ENCODE measurements around the gene ZNF575.
"Not testable (repeated sequence)": the region's sequence is repeated elsewhere in the genome, so short reads cannot be mapped to it uniquely, and the experiment has no call there.

Gene ZNF575

DNA sequence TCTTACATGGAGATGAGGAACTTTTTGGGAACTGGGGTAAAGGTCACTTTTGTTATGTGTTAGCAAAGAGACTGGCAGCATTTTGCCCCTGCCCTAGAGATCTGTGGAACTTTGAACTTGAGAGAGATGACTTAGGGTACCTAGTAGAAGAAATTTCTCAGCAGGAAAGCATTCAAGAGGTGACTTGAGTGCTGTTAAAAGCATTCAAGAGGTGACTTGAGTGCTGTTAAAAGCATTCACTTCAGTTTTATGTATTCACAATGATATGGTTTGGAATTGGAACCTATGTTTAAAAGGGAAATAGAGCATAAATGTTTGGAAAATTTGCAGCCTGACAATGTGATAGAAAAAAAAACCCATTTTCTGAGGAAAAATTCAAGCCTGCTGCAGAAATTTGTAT, 20.6 kb upstream of the ZNF575 start:
- DNase-seq, result not testable (repeated sequence)

DNA sequence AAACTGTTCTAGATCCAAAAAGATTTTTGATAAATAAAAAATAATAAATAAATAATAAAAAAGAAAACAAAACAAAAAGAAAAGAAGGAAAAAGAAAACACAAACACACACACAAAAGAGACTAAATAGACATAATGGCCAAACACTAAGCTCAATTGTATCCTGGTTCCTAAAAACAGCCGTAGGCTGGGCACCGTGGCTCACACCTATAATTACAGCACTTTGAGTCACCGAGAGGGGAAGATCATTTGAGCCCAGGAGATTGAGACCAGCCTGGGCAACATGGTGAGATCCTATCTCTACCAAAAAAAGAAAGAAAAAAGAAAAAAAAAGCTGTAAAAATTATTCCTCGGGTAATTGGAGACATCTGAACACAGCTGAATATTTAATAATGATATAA, 14.9 kb upstream of the ZNF575 start:
- DNase-seq, result no peak

DNA sequence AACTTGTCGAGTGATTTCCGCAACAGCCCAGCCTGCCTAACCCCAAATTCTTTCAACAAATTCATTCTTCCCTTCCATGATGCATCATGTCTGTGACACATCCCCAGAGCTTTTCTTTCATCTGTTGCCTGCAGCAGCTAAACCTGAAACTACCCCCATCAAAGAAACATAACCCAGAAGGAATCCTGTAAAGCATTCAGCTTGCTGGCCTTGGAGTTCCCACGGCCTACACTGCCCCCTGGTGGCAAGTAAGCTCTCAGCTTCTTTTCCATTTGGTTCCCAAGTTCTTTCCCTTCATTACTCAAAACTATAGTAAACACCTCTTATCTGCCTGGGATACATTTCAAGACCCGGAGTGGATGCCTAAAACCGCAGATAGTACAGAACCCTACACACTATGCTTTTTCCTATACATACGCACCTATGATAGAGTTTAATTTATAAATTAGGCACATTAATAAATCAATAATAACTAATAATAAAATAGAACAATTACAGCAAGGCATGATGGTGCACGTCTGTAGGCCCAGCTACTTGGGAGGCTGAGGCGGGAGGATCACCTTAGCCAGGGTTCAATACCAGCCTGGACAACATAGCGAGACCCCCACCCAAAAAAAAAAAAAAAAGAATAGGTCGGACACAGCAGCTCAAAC, 13.4 kb upstream of the ZNF575 start:
- peak; percentile 62 for DNase-seq

DNA sequence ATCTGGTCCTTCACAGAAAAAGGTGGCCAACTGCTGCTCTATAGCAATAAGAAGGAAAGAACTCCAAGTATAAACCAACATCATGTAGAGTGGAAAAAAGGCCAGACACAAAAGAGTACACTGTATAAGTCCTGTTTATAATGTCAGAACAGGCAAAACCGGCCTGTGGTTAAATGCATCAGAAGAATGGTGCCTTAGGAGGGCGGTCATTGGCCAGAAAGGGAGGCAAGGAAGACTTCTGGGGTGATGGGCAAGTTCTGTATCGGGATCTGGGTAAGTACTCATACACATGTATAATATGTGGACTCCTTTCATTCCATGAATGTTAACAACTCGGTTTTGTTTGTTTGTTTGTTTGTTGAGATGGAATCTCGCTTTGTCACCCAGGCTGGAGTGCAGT, 10.1 kb upstream of the ZNF575 start:
- DNase-seq, result no peak

DNA sequence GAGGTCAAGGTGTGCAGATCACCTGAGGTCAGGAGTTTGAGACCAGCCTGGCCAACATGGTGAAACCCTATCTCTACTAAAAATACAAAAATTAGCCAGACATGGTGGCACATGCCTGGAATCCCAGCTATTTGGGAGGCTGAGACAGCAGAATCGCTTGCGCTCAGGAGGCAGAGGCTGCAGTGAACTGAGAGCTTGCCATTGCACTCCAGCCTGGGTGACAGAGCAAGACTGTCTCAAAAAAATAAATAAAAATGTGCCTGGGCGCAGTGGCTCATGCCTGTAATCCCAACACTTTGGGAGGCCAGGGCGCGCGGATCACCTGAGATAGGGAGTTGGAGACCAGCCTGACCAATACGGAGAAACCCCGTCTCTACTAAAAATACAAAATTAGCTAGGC, 9.3 kb upstream of the ZNF575 start:
- not testable (repeated sequence) for DNase-seq

DNA sequence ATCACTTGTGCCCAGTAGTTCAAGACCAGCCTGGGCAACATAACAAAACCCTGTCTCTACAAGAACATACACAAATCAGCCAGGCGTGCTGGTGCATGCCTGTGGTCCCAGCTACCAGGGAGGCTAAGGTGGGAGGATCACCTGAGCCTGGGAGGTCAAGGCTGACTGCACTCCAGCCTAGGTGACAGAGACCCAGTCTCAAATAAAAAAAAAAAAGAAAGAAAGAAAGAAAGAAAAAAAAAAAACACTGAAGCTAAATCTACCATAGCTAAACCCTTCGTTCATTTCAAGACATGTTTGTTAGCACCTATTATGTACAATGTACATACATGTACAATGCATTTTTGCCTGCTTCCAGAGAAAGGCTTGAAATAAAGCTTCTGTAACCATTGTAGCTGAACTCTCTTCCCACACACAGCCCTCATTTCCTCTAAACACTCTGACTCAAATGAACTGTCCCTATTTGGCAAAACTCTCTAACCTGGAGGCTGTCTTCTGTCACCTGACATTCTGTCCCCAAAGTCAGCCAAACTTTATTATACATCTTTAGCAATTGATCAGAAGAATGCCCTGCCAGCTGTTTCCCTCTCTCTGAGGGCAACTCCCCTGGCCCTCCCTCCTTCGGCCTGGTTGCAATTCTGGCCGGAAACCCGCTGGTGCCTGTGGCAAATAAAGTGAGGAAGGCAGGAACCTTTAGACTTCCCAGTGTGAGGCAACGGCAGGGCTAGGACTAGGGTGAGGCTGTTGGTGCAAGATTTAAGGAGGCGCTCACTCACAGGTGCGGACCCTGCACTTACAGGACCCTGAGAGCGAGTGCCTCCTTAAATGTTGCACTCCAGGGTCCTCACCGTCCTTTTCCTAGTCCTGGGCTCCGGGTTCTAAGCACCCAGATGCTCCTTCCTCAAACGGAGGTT, 7.8 kb upstream of the ZNF575 start:
- DNase-seq, result no peak

DNA sequence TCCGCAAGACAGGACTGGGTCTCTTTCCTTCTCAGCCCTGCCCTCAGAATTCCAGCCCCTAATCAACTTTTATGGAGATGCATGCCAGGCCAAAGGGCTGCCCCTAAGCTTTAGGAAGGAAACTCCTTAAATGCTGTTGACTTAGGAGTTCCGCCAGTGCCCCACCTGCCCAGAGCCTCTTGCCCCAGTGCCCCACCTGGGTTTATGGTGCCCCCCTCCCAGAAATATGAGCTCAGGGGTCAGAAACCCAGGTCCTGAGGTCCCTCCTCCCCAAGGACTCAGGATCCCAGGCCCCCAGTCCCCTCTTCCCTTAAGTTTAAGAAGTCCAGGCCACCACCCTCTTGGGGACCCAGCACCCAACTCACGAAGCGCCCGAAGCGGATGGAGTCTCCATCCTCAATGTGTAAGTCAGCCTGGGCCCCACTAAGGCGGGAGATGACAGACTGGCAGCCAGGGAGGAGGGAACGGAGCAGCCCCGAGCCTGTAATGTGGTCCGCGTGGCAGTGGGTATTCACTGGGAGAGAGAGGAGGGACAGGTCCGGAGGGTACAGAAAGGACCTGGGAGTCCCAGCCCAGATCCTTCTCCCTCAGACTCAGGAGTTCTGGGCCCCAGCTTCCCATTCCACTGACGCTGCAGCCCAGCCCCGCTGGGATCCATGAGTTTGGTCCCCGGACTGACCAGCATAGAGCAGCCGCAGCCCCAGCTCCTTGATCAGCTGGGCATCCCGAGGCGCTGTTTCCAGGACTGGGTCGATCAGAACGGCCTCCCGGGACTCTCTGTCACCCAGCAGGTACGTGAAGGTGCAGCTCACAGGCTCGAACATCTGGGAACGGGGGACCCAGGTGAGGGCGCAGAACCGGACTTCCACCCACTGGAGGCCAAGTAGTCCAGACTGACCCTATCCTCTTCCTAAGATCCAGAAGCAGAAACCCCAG, 6.9 kb upstream of the ZNF575 start:
- no peak for DNase-seq

DNA sequence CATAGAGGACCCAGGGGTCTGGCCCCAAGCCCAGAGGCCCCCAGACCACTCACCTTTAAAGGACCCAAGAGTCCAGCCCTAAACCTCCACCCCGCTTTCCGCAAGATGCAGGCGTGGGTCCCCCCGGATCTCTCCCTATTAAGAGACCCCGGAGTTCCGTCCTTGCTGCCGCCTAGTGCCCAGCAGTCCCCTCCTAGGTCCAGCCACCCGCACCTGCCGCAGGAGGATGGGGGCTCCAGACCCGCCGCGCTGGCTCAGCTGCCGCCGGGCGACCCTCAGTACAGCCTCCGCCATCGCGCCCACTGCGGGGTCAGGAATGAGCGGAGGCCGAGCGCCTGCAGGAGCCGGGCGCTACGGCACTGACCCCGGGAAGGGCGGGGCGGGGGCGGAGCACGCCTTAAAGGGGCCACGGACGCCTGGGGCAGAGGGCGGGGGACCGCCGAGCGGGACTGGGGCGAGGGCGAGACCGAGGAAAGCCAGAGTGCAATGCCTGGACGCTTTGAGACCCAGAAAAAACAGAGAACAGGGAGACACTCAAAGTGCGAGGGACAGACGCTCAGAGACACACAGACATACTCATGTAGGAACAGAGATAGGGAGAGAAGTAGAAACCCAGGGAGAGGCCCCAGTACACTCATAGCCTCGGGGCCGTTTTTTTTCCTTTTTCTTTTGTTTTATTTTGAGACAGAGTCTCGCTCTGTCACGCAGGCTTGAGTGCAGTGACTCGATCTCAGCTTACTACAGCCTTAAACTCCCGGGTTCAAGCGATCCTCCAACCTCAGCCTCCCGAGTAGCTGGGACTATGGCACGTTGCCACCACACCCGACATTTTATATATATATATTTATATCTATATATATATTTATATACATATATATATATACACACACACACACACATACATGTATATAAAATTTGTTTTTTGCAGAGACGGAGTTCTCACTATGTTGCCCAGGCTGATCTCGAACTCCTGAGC, 5.8 kb upstream of the ZNF575 start, which contains the start of gene ETHE1:
ETHE1 (minus strand) TSS at position 318 of the 976 bp plus-strand sequence; CDS start at position 294, 24 bp downstream.
- peak; percentile 10 for DNase-seq

DNA sequence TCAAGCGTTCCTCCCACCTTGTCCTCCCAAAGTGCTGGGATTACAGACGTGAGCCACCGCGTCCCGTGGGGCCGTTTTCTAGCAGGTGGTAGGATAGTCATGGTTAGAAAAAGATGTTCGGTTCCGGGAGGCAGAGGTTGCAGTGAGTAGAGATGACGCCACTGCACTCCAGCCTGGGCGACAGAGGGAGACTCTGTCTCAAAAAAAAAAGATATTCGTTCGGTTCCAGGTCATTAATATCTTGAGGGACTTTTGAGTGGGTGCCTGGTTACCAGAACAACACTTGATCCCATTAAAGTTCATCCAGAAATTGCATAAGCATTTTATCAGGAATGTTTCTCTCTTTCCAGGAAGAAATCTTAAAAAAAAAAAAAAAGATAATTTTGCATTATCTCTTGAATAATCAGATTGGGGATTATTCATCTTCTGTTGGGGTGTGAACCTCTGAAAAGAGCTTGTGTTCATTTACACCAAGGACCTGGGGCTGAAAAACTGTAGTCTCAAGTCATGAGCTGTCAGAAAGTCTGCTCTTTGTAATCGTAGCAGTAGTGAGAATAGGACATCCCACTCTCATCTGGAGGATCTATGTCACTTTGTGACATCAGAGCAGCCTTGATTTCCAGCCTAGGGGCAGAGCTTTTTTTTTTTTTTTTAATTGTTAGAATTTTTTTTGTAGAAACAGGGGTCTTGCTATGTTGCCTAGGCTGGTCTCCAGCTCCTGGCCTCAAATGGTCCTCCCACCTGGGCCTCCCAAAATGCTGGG, 4.9 kb upstream of the ZNF575 start:
- no peak for DNase-seq

DNA sequence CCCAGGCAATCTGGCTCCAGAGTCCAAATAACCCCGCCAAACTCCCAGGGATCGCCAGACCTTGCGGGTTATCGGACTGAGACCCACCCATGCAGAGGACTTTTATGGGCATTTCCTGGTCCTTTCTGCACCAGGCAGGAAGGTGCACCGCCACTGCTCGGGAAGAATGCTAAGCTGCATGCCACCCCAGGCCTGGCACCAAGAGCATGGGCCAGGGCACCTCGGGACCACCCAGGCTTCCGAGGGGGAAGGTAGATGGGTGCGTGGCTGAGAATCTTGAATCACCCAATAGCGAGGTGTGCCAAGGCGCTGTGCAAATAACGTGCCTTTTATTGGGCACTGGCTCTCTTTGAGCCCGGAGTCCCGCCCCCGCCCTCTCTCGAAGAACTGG, 422 bp upstream of the ZNF575 start:
- DNase-seq, result no peak

DNA sequence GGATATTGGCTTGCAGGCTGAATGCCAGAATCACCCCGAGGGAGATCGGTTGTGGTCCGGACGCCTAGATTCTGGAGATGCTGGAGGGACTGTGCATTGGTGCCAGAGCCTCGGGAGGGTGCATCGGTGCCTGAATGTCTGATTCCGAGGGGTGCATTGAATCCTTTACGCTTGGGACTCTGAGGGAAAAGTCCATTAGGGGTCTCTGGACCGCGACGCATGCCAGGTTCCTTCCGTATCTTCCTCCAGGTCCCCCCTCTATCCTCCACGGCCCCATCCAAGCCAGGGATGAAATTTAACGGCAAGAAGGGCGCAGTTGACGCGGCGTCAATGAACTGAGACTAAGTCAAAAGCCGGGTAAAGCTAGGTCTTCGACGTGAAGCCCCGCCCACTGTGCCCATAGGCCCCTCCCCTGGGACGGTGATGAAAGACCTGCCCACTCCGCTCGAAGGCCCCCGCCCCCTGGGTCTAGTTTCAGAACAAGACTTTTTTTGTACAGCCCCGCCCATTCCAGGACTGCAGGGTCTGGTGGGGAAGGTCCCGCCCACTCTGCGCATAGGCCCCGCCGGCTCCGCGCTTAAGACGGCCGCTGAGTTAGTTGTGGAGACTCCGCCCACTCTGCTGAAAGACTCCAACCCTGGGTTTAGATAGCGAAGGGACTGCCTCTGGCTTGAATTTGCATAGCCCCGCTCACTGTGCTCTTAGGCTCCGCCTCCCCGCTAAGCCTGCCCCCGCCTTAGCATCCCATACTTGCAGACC, 737 bp downstream of the ZNF575 start:
- DNase-seq, result peak; percentile 100

DNA sequence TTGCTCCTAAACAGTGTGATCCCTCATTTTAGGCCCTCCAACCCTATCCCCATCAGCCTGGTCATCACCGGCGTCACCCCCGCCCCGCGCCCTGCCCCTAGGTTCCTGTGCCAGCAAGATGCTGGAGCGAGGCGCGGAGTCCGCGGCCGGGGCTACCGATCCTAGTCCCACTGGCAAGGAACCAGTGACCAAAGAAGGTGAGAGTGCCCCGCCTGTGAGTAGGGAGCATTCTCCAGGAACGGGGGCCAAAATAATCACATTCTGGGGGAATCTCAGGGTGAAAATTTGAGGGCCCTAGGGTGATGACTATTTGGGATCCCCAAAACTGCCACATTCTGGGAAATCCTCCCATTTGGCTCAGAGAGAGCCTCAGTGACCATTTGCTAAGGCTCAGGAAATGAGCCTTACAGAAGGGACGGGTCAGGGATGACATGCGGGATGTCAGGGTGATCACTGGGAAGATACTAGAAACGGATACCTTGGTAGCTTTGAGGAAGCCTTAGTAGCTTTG, 1.4 kb downstream of the ZNF575 start:
- no peak for DNase-seq

DNA sequence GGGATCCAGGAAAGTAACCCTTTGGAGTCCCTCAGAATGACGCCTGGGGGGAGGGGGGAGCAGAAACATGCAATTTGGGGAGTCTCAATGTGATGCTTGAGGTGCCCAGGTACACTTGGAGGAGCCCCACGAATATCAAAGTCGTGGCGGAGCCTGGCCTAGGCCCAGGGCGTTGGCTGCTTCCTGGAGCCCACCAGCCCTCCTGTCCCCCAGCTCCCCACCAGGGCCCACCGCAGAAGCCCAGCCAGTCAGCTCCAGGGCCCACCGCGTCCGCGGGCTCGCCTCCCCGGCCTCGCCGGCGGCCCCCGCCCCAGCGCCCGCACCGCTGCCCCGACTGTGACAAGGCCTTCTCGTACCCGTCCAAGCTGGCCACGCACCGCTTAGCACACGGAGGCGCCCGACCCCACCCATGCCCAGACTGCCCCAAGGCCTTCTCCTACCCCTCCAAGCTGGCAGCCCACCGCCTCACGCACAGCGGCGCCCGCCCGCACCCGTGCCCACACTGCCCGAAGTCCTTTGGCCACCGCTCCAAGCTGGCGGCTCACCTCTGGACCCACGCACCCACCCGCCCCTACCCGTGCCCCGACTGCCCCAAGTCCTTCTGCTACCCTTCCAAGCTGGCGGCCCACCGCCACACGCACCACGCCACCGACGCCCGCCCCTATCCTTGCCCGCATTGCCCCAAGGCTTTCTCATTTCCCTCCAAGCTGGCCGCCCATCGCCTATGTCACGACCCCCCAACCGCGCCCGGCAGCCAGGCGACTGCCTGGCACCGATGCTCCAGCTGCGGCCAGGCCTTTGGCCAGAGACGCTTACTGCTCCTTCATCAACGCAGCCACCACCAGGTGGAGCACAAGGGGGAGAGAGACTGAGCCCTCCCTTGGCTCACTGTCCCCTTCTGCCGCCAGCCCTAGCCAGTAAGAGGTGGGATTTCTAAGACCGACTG, 2.1 kb downstream of the ZNF575 start:
- DNase-seq, result no peak

DNA sequence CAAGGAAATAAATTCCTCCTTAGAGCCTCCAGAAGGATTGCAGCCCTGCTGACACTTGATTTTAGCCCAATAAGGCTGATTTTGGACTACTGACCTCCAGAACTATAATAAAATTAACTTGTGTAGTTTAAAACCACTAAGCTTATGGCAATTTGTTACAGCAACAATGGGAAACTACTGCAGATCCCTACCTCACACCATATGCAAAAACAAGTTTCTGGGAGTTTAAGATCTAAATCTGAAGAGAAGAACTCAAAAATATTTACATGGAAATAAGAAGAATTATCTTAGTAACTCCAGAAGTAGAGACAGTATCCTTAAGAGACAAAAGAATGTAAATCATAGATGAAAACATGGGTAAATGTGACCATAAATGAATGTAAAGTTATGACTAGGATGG, 5.9 kb downstream of the ZNF575 start:
- no peak for DNase-seq

DNA sequence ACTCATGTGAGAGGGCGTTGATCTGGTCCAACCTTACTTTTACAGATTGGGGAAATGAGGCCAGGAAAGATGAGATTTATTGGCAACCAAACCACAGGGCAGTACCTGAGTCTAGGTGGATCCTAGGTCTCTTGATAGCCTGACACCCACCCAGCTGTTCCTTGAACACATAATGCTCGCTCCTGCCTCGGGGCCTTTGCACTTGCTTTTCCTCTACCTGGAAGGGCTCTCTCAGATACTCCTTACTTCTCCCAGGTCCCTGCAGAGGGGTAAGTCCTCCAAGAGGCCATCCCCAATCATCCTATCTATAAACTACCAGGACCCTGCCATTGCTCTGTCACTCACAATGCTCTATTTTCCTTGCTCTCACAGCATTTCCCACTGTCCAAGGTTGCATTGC, 7.4 kb downstream of the ZNF575 start:
- DNase-seq, result no peak

DNA sequence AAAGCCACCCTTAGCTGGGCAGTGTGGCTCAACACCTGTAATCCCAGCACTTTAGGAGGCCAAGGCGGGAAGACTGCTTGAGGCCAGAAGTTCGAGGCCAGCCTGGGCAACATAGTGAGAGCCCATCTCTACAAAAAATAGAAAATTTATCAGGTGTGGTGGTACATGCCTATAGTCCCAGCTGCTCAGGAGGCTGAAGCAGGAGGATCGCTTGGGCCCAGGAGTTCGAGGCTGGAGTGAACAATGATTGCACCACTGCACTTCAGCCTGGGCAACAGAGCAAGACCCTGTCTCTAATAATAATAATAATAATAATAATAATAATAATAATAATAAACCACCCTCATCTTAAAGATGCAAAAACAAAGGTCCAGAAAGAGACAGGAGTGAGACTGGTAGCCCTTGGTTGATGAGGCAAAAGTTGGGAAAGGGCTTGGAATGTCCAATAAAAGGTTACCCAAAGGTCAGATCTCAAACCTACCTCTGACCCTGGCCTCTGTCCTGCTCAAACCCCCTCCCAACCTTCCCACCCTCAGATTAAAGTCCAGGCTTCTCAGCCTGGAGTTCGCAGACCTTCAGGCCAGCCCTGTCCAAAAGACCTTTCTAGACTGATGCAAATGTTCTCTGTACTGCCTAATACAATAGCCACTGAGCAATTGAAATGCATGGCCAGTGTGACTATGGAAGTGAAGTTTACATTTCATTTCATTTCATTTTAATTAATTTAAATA, 9.1 kb downstream of the ZNF575 start:
- DNase-seq, result no peak

DNA sequence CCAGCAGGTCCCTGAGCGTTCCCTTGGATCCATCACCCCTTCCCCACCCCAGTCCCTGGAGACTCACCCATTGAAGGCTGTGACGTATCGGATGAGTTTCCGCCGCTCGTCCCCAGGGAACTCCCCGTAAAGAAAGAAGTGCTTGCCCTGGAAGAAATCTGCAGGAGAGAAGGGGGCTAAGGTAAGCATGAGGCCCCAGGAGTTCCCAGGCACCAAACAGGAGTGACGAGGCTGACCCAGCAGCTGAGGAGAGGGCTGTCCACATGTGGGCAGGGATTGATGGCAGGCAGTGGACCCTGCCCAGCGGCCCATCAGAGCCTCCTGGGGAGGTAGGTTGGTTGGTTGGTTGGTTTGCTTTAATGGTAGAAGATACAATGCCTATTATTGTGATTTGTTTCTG, 11.1 kb downstream of the ZNF575 start:
- DNase-seq, result no peak

DNA sequence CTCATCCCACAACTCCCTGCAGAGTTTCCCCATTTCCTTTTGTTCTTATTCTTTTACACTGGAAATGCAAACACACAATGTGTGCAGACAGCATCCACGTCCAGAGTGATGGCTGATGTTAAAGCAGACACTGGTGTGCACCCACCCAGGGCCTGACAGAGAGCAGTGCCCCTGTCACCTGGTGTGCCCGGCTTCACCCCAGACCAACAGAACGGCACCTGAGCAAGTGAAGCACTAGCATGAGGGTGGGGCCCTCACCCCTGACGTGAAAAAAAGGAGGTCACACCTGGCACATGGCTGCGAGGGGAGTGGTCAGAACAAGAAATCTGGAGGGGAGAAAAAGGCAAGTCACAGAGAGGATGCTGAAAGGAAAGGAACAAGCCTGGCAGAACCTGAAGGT, 12.3 kb downstream of the ZNF575 start:
- DNase-seq, result no peak

Measured in NCI-H1048 (cell line).